HAP-1 (cell line): ENCODE results near the gene R3HDML.
"Not testable (repeated sequence)": the region's sequence is repeated elsewhere in the genome, so short reads cannot be mapped to it uniquely, and the experiment has no call there.

Source experiments
- DNase-seq, 2 experiments: peaks; one replicate each; pipeline ENCODE4 v3.0.0-alpha.2; 2016 to 2020; ENCODE audit warnings: low spot score in 2 of 2
- H3K27me3 ChIP-seq: fragments of 250-450 bp; sonication (Bioruptor Pico); 2 replicates; pipeline ENCODE4 v1.5.1; 2020; ENCODE audit warnings: low read depth, mild to moderate bottlenecking, moderate library complexity
- H3K36me3 ChIP-seq: fragments of 250-450 bp; sonication (Bioruptor Pico); replicated peaks from 2 replicates; pipeline ENCODE4 v1.5.1; 2020; ENCODE audit warnings: mild to moderate bottlenecking
- H3K4me1 ChIP-seq: fragments of 250-450 bp; sonication (Bioruptor Pico); 2 replicates; pipeline ENCODE4 v1.5.1; 2020; ENCODE audit warnings: mild to moderate bottlenecking
- H3K4me3 ChIP-seq: fragments of 250-450 bp; sonication (Bioruptor Pico); 2 replicates; pipeline ENCODE4 v1.5.1; 2020; ENCODE audit warnings: mild to moderate bottlenecking, moderate library complexity
- H3K9me3 ChIP-seq: fragments of 250-450 bp; sonication (Bioruptor Pico); 2 replicates; pipeline ENCODE4 v1.5.1; 2020; ENCODE audit warnings: mild to moderate bottlenecking, moderate library complexity
- in situ Hi-C: fragments of 300-500 bp; cut with MboI; formaldehyde crosslinking; loops from 3 replicates; pipeline ENCODE4 v1.14.3; 2020; ENCODE audit warnings: low sequenced_read_pairs, inconsistent platforms, mixed read lengths

The R3HDML gene

GRCh38 chr20:44343162-44343675 lies 6.4 kb downstream of the R3HDML start:
- H3K4me3 ChIP-seq = no peak overlapping the region
- H3K4me1 ChIP-seq = no peaks in the 10 kb centered on the region
- H3K27me3 ChIP-seq = no peaks in the 10 kb centered on the region
- no peaks in the 10 kb centered on the region for H3K9me3 ChIP-seq
- H3K36me3 ChIP-seq = no peaks in the 10 kb centered on the region
- no peak for DNase-seq
- in situ Hi-C loops = no loop called here

- Histone ChIP-seq H3K36me3 (no peaks in the 10 kb centered on the region), H3K4me3 (no peak overlapping the region), H3K4me1 (no peaks in the 10 kb centered on the region), H3K9me3 (no peaks in the 10 kb centered on the region), H3K27me3 (no peaks in the 10 kb centered on the region)
- in situ Hi-C loops = no loop called here
- no peak for DNase-seq
These were observed 7.9 kb downstream of the R3HDML start for GRCh38 chr20:44344723-44345122.

DNA sequence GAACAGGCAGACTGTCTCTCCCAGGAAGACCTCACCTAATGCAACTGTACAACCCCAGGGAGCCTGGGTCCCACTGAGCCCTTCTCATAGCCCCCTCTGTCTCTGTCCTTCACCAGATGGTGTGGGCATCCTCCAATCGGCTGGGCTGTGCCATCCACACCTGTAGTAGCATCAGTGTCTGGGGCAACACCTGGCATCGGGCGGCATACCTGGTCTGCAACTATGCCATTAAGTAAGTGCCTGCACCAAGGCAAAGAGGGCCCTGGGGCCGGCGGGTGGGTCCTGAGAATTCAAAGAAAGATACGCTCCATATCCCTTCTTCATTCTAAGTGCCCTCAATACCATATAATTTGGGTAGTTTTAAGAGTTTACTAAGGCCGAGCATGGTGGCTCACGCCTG lies 8.3 kb downstream of the R3HDML start:
- no peaks in the 10 kb centered on the region for H3K9me3 ChIP-seq
- in situ Hi-C loops = no loop called here

GRCh38 chr20:44345941-44346340 lies 9.1 kb downstream of the R3HDML start:
- in situ Hi-C loops = not testable (repeated sequence)

More for the DNA sequence above, 8.3 kb downstream of the R3HDML start:
- H3K36me3 ChIP-seq = no peaks in the 10 kb centered on the region
- no peaks in the 10 kb centered on the region for H3K27me3 ChIP-seq
- H3K4me3 ChIP-seq = no peak overlapping the region
- DNase-seq = no peak
- no peaks in the 10 kb centered on the region for H3K4me1 ChIP-seq

DNA sequence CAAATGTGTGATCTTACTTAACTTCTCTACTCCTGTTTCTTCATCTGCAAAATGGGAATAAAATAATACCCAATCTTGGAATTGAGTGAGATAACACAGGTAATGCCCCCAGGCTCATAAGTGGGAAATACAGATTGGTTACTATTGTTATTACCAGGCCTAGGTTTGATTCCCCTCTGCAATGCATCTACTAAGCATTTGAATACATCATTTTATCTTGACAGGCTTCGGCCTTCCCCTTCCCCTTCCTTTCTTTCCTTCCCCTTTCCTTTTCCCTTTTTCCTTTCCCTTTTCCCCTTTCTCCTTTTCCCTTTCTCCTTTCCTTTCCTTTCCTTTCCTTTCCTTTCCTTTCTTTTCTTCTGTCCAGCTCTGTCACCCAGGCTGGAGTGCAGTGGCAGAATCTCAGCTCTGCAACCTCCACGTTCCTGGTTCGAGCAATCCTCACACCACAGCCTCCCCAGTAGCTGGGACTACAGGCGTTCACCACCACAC lies 11.4 kb downstream of the R3HDML start:
- Histone ChIP-seq H3K4me1 (peaks cover 11% of the 10 kb centered on the region), H3K27me3 (no peaks in the 10 kb centered on the region), H3K36me3 (no peaks in the 10 kb centered on the region), H3K9me3 (no peaks in the 10 kb centered on the region), H3K4me3 (no peak overlapping the region)
- no peak for DNase-seq
- in situ Hi-C loops = no loop called here

More at GRCh38 chr20:44345941-44346340, 9.1 kb downstream of the R3HDML start:
- not testable (repeated sequence) for H3K4me3 ChIP-seq, H3K9me3 ChIP-seq, H3K36me3 ChIP-seq, H3K27me3 ChIP-seq, DNase-seq, H3K4me1 ChIP-seq

DNA sequence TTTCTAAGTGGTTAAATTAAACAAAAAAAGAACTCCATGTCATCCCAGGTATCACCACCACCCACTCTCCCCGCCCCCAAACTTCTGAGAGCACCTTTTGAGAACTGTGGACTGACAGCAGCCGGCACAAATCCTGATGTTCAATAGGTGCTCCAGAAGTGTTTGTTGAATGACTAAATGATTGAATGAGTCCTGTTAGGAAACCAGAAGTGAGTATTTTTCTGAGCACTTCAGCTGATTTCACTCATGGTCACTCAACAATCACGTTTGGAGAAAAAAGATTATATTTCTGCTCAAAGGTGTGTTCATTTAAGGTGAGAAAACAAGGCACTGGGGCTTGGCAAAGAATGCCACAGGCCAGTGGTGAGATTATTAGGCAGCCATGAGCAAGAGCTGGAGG lies 12.5 kb downstream of the R3HDML start:
- Histone ChIP-seq H3K9me3 (no peaks in the 10 kb centered on the region), H3K4me3 (no peak overlapping the region), H3K4me1 (peaks cover 11% of the 10 kb centered on the region), H3K27me3 (no peaks in the 10 kb centered on the region), H3K36me3 (no peaks in the 10 kb centered on the region)
- in situ Hi-C loops = no loop called here
- DNase-seq = no peak

- Histone ChIP-seq H3K9me3 (no peaks in the 10 kb centered on the region), H3K27me3 (no peaks in the 10 kb centered on the region), H3K4me1 (peaks cover 11% of the 10 kb centered on the region), H3K36me3 (no peaks in the 10 kb centered on the region), H3K4me3 (no peak overlapping the region)
- no peak for DNase-seq
- in situ Hi-C loops = no loop called here
These were observed 13.7 kb downstream of the R3HDML start for GRCh38 chr20:44350567-44350966.

DNA sequence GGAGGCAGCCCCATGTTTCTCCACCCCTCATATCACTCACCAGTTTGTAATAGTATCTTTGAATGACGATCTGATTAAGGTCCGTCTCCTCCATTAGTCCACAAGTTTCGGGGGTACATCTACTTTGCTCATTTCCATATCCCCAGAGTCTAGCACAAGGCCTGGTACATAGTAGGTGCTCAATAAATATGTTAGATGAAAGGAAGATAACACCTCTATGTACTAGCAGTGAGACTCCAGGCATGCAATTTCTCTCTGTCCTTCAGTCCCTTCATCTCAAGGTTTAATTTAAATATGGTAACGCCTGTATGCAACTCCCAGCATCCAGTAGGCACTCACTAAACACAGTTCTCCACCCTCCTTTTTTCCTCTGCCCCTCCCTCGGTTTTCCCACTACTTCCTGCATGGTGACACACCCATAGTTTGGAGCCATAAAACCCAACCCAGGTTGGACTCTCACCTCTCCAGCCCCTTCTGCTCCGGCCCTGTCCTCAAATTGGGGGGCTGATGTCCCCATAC lies 18.2 kb downstream of the R3HDML start:
- H3K27me3 ChIP-seq = no peaks in the 10 kb centered on the region
- H3K4me1 ChIP-seq = peaks cover 11% of the 10 kb centered on the region
- no peaks in the 10 kb centered on the region for H3K36me3 ChIP-seq
- DNase-seq = no peak
- H3K4me3 ChIP-seq = no peak overlapping the region
- in situ Hi-C loops = no loop called here
- H3K9me3 ChIP-seq = no peaks in the 10 kb centered on the region

- Histone ChIP-seq H3K4me3 (no peak within 1 kb of the TSS), H3K9me3 (no peaks in the 10 kb centered on the region), H3K27me3 (no peaks in the 10 kb centered on the region), H3K4me1 (peaks cover 11% of the 10 kb centered on the region), H3K36me3 (no peaks in the 10 kb centered on the region)
- in situ Hi-C loops = no loop called here
- no peak for DNase-seq
These were observed 18.9 kb downstream of the R3HDML start, which contains the start of gene HNF4A for GRCh38 chr20:44355498-44356352. HNF4A (plus strand) TSS chr20:44355699; CDS start chr20:44355805, 106 bp downstream.

- Histone ChIP-seq H3K36me3 (no peaks in the 10 kb centered on the region), H3K4me1 (peaks cover 11% of the 10 kb centered on the region), H3K27me3 (no peaks in the 10 kb centered on the region), H3K4me3 (no peak overlapping the region), H3K9me3 (no peaks in the 10 kb centered on the region)
- no peak for DNase-seq
- in situ Hi-C loops = no loop called here
These were observed 19.5 kb downstream of the R3HDML start for GRCh38 chr20:44356353-44356723.

GRCh38 chr20:44357020-44357419 lies 20.2 kb downstream of the R3HDML start:
- no peak overlapping the region for H3K4me3 ChIP-seq
- no peaks in the 10 kb centered on the region for H3K9me3 ChIP-seq
- H3K27me3 ChIP-seq = no peaks in the 10 kb centered on the region
- DNase-seq = no peak
- H3K36me3 ChIP-seq = no peaks in the 10 kb centered on the region
- H3K4me1 ChIP-seq = peaks cover 6% of the 10 kb centered on the region
- in situ Hi-C loops = no loop called here

GRCh38 chr20:44357555-44358125 lies 20.8 kb downstream of the R3HDML start:
- no peak for DNase-seq
- Histone ChIP-seq H3K9me3 (no peaks in the 10 kb centered on the region), H3K4me1 (no peaks in the 10 kb centered on the region), H3K27me3 (no peaks in the 10 kb centered on the region), H3K36me3 (no peaks in the 10 kb centered on the region), H3K4me3 (no peak overlapping the region)
- in situ Hi-C loops = no loop called here

GRCh38 chr20:44358776-44359175 lies 21.9 kb downstream of the R3HDML start:
- in situ Hi-C loops = no loop called here
- no peak overlapping the region for H3K4me3 ChIP-seq
- no peaks in the 10 kb centered on the region for H3K36me3 ChIP-seq
- H3K27me3 ChIP-seq = no peaks in the 10 kb centered on the region
- DNase-seq = no peak
- no peaks in the 10 kb centered on the region for H3K9me3 ChIP-seq
- H3K4me1 ChIP-seq = no peaks in the 10 kb centered on the region

- in situ Hi-C loops = no loop called here
- DNase-seq = no peak
- no peak overlapping the region for H3K4me3 ChIP-seq
These were observed 23.4 kb downstream of the R3HDML start for GRCh38 chr20:44360221-44360620.

More at GRCh38 chr20:44360221-44360620, 23.4 kb downstream of the R3HDML start:
- Histone ChIP-seq H3K36me3 (no peaks in the 10 kb centered on the region), H3K27me3 (no peaks in the 10 kb centered on the region), H3K4me1 (no peaks in the 10 kb centered on the region), H3K9me3 (no peaks in the 10 kb centered on the region)
